ENCODE measurements around the gene AFTPH.

AFTPH gene, protein sequence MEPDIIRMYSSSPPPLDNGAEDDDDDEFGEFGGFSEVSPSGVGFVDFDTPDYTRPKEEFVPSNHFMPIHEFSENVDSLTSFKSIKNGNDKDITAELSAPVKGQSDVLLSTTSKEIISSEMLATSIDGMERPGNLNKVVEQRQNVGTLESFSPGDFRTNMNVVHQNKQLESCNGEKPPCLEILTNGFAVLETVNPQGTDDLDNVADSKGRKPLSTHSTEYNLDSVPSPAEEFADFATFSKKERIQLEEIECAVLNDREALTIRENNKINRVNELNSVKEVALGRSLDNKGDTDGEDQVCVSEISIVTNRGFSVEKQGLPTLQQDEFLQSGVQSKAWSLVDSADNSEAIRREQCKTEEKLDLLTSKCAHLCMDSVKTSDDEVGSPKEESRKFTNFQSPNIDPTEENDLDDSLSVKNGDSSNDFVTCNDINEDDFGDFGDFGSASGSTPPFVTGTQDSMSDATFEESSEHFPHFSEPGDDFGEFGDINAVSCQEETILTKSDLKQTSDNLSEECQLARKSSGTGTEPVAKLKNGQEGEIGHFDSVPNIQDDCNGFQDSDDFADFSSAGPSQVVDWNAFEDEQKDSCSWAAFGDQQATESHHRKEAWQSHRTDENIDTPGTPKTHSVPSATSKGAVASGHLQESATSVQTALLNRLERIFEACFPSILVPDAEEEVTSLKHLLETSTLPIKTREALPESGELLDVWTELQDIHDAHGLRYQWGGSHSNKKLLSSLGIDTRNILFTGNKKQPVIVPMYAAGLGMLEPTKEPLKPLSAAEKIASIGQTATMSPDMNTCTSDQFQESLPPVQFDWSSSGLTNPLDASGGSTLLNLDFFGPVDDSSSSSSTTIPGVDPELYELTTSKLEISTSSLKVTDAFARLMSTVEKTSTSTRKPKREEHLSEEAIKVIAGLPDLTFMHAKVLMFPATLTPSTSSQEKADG

DNA sequence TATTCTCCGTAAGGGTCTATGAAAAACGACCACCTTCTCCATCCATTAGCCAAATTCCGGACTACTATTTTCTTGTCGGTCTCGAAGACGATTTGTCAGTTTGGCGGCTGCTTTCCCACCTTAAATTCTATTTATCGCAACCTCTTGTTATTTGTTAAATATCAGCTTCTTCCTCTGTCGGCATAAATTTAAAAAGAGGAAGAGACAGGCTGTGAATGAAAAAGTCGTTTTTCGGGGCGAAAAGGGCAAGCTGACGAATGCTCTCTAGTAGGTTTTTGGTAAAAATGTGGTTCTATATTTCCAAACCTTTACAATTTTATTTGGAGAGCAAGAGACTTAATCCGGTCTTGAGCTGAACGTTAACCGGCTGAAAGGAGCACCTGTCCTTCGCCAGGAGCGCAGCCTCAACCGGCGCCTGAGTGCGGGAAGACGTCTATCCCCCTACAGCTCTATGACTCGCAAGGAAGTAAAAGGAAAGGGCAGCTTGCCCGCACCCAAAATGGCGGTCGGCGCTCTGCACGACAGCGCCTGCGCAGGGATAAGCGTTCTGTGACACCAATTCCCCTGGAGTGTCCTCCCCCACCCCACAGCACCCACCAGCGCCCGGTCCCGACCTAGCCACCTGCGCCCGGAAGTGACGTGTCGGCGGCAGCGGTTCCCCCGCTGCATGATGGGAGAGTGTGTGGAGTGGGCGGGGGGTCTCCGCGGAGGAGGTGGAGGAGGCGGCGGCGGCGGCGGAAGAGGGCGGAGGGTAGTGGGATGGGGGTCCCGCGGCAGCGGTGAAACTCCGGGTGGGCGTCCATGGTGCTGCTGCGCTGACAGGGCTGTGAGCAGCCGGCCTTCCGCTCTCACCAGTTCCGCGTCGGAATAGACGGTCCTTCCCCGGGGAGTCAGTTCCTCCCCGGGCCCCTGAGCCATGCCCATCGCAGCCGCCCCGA lies at the start of gene AFTPH:
AFTPH (plus strand) TSS at position 663 of the 938 bp plus-strand sequence. CDS start 27,147 bp downstream, outside the sequence.
- DNase-seq (ENCODE audit: low read depth), result peak; percentile 90

DNA sequence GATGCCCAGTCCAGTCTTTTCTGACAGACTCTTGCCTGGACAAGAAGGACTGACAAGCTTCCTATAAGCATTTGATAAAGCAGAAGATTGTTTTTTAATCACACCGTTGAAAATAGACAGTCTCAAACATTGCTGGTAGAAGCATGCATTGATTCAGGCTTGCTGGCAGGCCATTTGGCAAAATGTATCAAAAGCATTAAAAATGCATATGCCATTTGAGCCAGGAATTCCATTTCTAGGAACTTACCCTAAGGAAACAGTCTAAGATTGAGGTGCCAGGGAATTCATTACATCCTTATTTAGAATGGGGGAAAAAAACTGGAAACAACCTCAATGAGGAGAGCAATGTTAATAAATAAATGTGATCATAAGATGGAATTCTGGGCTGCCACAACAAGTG lies 49.5 kb upstream of the AFTPH start:
- no peak for DNase-seq (ENCODE audit: low read depth)

DNA sequence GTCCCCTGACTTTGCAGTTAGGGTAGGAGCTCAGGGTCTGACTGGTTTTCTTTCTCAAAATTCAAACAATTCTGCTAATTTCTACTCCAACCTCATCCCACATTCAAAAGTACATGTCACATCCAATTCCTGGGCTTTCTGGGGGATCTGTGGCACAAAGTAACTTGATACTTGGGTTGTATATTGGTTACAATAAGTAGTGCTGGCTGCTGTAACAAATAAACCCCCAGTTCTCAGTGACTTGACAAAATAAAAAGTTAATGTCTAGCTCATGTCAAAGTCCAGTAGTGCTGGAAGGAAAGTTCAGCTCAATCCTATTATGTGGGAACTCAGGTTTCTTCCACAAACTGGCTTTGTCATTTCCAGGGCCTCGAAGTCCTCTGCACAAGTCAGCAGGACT lies 47.1 kb upstream of the AFTPH start:
- no peak for DNase-seq (ENCODE audit: low read depth)

DNA sequence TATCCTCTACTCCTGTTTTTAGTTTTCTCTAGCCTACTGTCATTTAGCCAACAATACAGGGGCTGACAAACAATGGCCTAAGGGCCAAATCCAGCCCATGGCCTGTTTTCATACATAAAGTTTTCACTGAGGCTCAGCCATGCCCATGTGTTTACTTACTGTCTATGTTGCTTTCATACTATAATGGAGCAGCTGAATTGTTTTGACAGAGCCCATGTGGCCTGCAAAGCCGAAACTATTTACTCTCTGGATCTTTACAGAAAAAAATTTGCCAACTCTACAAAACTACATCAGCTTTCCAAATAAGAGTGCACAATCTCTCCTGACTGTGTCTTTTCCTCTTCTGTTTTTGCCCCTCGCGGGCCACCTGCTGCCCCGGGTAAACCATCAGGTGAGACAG lies 46.1 kb upstream of the AFTPH start:
- DNase-seq (ENCODE audit: low read depth), result no peak

DNA sequence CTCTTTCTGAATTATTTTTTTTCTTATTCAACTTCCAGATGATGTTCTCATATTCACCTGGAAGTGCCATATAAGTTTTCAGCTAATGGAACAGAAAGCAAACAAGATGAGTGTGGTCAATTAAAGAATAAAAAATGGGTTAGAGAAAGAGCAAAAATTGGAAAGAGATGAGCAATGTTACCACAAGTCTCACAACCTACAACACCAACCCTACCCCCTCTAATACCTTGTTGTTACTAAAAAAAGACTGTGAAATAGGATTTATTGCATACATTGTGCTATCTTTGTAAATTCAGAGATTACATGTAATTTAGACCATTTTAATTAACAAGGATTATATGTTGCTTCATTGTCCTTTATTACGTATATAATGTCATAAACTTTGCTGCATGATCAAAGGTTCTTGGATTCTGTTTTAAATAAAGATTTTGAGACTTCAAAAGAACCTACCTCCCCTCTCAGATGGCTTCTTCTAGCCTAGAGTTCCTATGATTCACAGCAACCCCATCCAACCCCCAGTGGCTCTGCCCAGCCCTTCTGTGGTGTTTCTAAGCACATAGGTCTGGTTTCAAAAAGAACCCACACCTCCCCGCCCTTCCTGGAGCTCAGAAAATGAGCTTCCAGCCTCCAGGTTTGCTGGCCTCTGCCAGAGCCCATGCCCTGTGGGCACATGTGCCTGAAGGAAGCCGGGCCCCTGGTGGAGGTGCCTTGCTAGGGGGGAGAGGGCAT lies 45.5 kb upstream of the AFTPH start:
- no peak for DNase-seq (ENCODE audit: low read depth)

DNA sequence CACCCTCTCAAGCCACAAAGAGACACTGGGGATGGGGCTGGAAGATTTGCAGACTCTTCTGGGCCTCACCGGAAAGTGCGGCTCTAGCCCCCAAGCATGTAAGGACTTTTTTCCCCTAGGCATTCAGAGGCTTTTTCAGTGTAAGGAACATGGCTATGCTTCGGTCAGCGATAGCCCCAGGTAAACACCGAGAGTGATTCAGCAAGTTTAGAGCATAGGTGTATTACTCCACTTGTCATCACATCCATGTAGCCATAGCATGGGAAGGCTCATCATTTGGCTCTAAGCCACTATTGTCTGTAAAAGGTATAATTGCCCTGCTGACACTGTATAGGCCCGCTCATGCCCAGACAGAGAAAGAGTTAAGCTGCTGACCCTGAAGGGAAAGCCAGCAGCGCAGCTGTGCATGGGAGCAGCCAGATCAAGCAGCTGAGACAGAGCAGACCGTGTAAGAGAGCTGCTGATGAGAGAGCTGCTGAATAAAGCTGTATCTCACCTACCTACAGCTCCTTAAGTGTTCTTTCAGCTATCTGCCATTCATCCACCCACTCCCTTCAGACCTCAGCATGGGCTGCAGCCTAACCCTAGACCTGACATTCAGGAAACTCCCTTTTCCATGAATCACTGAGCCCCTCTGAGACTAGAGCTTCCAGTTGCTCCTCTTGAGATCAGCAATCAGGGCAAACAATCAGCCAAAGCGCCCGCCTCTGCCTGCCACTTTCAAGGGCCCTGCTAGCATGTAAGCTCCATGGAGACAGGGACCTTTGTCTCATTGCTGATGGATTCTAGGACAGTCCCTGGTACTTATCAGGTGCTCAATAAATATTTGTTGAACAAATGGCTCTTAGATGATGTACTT lies 44.6 kb upstream of the AFTPH start:
- no peak for DNase-seq (ENCODE audit: low read depth)

DNA sequence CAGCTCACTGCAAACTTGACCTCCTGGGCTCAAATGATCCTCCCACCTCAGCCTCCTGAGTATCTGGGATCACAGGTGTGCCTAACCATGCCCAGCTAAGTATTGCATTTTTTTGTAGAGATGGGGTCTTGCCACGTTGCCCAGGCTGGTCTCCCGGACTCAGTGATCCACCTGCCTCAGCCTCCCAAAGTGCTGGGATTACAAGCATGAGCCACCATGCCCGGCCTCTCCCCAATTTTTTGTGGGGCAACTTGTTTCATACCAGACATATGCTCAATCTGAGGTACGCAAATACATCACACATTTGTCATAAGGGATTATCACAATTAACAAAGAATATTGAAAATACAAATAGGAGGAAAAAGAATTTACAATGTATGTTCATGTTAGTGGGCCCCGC lies 42.5 kb upstream of the AFTPH start:
- no peak for DNase-seq (ENCODE audit: low read depth)

DNA sequence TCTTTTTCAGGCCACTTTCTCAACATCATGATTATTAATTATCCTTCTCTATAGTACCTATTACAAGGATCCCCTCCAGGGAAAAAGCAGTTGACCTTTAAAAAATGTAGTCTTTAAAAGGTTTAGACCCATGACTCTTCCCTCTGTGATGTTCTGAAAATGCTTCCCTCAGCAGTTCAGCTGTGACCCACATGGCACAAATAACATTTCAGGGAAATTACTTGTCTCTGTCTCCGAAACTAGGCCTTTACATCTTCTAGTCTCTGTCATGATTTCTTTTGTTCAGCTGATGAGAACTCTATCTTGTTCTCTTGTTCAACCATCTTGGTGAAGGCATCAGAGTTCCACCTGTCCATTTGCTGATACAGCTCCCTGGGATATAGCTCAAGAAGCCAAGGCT lies 41.9 kb upstream of the AFTPH start:
- DNase-seq (ENCODE audit: low read depth), result no peak

DNA sequence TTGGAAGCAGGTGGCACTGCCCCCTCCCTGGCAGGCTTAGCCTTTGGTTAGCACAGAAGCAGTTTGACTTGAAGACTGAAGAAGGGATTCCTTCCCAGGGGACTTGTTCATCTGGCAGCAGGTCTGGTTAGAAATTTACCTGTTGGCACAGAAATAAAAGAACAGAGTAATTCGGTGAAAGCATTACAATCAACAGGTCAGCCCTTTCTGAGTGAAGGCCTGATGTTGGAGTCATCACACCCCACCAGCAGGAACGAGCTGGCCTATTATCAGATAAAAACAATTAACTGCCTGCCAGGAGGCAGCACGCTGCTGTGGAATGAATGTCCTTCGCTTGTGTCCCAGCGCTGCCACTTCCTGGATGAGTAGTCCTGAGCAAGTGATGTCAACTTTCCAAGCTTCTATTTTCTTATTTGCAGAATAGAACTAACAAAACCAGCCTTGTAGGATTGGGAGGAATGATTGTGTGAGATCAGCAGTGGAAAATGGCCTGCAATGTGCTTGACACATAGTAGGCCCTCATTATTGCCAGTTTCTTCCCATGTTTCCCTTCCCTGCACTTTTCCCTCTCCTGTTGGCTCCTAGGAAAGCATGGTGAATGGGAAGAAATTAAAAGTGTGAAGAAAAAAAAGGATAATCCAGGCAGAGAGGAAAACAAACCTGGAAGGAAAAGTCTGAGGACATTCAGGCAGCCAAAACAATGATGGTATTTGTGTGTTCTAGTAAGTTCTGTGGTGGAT lies 41.2 kb upstream of the AFTPH start:
- no peak for DNase-seq (ENCODE audit: low read depth)

DNA sequence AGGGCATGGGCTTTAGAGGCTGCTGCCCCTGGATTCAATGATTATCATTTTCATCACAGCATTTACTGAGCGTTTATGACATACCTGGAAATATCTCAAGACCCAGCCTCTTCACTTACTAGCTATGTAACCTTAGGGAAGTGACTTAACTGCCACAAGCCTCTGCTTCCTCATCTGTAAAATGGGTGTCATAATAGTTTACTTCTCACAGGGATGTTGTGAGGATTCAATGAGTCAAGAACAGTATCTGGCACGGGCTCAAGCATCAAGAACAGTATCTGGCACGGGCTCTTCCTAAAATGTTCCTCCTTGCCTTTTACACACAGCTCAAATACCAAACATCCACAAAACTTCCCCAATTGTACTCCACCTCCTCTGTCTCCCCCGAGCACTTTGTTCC lies 38.8 kb upstream of the AFTPH start:
- no peak for DNase-seq (ENCODE audit: low read depth)

DNA sequence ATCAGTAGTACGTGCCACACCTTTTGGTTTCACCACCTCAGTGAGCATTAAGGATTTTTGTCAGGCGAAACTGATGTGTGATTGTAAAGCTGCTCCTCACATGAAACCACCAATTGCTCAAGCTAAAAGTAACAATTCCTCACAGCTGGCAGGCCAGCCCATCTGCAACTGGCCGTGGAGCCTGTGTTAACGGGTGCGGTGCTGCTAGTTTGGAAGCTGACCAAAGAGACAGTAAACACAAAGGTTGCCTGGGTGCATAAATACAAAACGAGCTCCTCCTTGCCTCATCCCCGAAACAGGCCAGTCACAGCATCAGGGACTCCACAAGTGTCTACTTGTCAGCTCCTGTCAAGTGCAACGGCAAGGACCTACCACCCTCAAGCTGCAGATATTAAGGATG lies 38.2 kb upstream of the AFTPH start:
- peak; percentile 14 for DNase-seq (ENCODE audit: low read depth)

DNA sequence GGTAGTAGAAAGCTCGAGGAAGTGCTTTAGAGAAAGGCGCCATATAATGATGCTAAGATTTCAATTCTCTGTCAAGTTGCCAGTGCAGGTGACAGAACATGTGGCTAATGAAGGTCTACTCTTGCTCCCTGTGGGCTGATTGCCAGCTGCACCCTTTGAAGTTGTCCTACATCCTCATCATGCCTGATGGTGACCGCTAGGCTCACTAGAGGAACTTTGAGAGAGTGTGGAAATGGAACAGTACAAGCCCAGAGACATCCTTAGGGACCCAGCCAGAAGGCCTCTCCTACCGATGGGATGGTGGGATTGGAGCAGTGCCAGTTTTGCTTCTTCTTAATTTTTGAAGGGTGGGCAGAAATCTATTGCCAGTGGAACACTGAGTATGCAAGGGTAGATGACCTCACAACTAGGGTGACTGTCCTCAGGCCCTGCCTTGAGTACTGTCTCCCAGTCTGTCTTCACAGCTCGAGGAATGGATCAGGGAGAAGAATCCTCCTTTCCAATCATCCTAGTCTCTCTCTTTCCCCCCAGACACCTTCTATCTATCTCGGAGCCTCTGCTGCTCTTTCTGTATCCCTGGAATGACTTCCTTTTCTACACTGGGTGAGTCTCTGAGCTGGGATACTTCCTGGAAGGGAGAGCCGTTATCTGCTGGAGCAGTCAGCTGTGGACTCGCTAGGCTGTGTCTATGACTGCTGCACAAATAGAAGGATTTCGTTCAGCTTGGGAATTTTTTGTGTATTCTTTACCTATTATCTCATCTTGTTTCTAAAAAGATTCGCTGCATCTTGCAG lies 36.7 kb upstream of the AFTPH start:
- DNase-seq (ENCODE audit: low read depth), result no peak

DNA sequence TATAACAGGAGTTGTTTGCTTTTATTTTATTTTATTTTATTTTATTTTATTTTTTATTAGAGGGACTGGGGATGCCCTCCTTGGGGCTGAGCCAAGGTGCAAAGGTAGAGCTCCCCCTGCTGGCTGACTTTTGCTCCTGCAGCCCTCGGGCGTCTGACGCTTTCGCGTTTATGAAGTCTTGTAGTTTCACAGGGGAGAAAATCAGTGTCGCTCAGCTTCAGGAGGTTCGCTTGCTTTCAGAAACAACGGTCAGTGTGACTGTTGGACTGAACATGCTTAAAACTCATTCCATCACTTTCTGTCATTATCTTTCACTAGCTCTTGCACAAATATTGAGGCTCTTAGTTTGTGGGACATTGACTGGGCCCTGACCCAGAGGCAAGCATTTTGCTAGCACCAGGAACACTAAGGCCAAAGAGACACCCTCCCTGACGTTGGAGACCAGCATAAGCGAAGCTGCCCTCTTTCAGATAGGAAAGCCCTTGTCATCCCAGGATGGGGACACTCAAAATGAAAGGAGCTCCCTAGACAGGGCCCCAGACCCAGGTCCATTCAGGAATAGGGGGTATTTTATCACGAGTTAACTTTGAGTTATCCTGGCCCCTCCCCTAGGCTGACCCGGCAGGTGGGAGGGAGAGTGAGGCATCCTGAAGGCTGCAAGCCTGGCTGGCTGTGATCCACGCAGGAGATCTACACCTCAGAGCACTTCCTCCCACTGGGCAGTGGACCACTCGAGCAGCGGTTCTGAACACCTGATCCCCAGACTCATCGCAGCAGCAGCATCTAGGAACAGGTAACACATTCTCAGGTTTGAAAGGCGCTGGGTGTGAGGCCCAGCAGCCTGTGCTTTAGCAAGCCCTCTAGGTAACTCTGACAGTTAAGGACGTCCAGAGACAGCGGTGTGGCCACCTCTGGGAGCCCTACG lies 35.8 kb upstream of the AFTPH start:
- DNase-seq (ENCODE audit: low read depth), result no peak

DNA sequence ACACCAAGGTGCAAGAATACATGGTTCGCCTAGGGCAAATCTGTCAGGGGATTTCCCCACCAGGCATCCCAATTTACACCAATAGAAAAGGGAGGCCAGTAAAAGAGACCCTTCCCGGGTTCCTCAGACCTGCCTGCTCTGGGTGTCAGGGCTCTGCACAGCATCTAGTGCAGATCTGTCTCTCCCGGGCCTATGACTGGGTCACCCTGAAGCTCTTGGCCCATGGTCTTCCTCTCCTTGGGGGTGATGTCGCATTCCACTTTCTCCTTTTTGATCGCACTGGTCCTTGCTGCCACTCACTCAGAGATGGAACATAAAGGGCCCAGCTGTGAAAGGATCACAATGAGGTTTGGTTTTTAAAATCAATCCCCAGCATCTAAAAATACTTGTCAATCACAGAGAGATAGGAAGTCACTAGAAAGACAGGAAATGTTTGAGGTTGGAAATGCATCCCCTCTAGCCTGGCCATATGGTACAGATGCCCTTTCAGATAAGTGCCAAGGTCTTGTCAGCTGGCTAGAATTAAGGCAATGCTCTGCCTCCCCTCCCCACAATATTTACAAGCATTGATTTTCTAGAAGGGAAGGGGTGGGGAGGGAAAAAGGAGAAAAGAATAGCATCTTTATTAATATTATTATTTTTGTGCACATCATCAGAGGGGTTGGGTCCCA lies 34.9 kb upstream of the AFTPH start:
- no peak for DNase-seq (ENCODE audit: low read depth)

DNA sequence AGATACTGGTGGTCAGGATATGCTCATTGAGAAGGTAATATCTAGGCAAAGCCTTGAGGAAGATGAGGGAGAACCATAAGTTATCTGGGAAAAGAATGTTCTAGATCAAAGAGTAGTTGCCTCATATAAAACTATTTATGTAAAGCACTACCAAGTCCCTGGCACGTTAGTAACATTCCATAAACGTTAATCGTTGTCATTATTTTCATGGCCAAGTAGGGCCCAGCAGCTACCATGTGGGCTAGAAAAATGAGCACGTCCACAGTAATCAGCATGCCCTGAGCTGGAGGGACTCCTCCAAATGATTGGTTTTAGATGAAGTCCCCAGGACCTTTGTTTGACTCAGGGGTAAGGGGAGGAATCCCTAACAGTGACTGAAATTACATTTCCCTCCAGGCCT lies 32.7 kb upstream of the AFTPH start:
- DNase-seq (ENCODE audit: low read depth), result peak; percentile 23

DNA sequence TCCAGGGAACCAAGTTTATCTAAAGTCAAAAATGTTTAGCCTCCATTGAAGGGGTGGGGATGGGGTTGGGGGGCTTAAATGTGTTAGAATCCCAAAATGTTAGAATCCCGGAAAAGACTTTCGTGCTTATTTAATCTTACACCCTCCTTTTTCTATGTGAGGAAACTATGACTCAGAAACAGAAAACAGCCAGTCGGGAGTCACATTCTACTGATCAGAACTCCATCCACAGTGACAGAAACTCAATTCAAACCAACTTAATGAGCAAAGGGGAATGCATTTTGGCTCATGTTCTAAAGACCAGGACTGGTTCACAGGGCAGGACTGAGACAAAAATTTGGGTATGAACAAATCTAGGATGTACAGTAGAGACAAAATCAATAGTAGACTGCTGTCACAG lies 31.9 kb upstream of the AFTPH start:
- DNase-seq (ENCODE audit: low read depth), result no peak

DNA sequence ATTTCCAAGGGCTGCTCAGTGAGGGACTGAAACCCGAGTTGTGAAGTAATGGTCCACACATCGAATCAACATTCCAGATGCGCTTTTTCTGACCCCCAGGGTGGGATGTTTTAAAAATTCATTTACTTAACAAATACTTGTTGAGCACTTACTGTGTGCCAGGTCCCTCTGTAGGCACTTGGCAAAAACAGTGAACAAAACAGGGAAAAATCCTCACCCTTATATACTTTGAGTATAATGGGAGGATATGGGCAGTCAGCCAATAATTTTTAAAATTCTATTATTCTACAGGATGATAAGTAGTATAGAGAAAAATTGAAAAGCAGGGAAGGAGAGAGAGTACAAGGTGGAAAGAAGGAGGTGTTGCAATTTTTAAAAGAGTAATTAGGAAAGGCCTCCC lies 31.3 kb upstream of the AFTPH start:
- DNase-seq (ENCODE audit: low read depth), result no peak
